ENCODE data around the gene NOP58.
A peak's percentile ranks its signal among the peaks of the same experiment; 100 is the strongest.
"Not testable (repeated sequence)": the region's sequence is repeated elsewhere in the genome, so short reads cannot be mapped to it uniquely, and the experiment has no call there.

NOP58 gene

DNA sequence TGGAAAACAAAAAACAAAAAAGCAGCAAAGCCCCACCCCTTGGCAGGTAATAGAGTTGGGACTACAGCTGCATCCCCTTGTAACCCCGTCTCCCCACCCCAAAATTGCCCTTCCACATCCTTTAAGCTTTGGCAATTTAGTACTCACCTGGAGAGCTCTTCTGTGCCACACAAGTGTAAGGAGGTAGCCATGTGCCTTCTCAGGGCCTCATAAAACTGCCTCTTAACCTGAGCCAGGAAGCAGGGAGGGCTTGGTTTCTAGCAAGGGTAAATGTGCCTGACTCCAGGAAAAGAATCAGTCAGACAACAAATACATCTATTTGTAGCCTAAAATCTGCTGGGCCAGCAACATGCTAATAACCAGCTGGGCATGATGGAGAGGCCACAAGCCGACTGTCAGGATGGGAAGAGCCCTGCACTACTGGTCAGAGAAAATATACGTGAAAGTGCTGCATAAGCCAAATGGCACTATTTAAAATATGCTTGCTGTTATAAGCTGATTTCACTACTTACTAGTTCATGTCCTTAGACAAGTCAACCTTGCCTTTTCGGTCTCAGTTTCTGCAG is 46.3 kb downstream of the NOP58 start:
- no peak for DNase-seq

DNA sequence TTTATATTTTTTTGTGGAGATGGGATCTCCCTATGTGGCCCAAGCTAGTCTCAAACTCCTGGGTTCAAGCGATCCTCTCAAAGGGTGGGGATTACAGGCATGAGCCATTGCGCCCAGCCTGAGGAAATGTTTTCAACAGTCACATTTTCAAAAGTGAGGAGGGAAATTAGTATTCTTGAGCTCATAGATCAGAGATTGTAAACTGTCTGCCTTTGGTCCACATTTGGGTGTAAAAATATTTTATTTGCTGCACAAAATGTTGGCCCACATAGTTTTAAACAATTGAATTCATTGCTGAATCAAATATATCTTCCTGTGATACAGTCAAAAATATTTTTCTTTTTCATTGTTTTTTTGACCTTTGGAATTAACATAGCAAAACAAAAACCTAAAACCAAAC is 48.6 kb downstream of the NOP58 start:
- no peak for DNase-seq

DNA sequence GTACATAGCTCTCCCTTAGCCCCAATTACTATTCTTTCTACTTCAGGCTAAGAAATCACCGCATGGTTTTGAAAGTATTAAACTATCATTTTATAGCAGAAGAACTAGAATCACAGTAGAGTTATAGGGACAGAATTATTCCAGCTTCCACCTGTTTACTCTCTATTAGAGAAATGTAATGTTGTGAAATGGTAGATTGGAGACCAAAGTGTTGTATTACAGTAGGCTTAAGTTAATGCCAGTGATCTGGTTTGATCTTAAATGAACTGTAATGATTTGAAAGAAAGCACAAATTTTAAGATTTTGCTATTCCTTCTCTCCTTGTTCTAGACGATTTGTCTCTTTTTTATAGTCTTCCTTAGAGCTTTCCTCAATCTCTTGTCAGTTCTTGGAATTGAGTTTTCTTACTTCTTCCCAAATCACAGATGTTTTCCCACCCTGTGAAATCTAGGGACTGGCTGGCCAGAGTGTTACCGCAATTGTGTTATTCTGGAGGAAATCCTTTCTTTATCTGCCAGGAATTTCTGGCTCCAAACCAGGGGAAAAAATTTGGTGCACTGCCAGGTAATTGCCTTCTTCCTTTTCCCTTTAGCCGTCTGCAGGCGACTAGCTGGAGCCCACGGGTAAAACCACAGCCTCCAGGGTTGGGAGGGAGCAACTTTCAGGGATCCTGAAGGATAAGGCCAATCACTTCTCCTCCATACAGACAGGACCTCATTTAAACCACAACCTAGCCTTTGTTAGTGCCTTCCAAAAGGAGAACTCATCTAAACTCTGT is 51.7 kb downstream of the NOP58 start:
- peak; percentile 64 for DNase-seq

DNA sequence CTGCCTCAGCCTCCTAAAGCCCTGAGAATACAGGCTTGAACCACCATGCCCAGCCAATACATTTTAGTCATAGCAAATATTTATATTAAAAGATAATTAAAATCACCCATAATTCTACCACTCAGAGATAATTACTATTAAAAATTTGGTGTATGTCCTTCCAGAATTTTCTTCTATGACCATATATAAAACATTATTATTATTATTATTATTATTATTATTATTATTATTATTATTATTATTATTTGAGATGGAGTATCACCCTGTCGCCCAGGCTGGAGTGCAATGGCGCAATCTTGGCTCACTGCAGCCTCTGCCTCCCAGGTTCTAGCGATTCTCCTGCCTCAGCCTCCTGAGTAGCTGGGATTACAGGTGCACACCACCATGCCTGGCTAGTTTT is 54.8 kb downstream of the NOP58 start:
- not testable (repeated sequence) for DNase-seq

DNA sequence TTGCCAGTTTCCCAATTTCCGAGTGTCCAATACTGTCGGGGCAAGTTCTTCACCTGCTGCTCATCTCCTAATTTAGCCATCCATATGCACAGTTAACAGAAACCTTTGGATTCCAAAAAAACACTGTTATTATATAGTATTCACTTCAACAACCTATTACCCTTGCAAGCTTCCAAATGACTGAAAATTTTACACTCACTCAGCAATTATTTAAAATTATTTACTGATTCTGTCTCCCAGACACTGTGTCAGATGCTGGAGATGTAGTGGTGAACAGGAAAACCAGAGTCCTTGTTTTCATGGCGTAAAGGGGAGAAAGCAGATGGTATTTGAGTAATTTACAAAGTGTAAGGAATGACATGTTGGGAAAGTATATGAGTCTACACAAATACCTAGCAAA is 56.9 kb downstream of the NOP58 start:
- DNase-seq = no peak

DNA sequence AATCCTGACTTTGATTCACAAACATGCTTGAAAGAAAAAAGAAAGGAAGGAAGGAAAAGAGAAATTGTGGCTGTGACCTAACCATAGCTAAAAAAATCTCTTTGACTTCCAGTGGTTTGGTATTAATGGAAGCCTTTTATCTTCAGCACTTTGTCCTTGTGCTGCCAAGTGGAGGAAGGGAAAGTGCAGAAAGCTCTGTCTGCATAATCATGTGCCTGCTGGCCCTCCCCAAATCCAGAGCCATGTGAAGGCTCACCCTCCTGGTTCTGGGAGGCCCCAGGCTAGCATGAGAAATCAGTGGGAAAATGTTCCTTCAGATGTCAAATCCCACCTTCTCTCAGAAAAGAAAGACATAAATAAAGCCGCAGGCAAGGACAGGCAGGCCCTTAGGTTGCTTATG is 62.3 kb downstream of the NOP58 start:
- no peak for DNase-seq

DNA sequence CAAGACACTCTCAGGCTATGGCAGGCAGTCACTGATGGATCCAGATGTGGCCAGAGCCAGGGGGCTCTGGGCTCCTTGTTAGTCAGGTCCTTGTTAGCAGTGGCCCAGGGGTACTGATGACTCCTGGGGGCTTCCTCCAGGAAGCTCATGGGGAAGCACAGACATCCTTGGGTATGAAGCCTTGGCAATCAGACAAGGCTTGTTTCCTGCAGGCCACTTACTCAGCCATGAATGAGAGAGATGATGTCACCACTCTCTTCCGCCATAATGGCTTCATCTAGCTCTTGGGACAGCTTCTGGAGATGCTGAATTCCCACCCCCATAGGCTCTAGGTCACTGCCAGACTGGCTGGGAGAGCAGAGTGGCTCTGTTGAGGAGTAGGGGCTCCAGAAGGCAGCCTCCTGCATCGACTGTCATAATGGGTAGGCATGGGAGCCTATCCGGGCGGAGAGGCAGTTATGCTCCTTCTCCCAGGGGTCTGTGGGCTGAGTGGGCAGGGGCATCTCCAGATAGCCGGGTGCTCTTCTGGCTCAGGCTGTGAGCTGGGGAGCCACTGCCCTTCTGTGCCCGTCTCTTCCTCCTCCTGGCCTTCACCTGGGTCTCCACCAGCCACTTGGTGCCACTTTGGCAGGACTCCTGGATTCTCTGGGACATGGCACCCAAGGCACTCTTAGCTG is 70.4 kb downstream of the NOP58 start:
- peak; percentile 26 for DNase-seq

DNA sequence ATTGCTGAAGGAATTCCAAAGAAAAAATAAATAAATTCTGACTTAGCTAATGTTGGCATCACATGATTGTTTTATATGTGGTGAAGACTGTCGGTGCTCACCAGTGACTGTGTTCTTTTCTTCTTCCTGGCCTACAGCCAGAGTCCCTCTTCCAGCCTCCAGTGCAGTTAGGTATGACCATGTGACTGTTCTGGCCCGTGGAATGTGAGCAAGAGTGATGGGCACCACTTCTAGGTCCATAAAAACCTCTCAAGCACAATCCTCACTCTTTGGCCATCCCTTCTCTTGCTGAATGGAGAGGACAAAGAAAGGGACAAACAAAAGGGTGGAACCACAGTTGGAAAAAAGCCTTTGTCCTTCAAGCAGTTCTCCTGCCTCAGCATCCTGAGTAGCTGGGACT is 71.6 kb downstream of the NOP58 start:
- DNase-seq = no peak

DNA sequence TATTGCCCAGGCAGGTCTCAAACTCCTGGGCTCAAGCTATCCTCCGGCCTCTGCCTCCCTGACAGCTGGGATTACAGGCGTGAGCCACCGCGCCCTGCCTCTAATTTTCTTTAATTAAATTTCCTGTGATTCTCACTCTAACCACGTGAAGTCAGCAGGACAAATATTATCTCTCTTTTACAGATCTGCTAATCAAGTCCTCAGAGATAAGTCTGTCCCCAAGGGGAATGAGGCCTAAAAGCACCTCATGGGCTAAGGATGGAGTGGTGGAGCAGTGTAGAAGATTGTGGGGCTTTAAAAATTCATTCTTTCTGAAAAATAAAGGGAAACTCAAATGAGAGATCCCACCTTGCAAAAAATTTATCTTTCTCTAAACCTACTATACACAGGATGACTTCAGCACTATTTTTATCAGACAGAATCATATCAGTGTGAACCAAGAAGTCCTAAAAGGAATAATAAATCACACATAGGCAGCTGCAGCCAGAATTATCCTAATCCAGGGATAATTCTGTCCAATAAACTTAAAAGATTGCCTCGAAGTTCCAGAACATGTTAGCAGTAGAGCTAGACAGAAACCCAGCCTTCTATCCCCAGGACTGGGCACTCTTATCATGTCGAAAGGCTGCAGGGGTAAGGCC is 72.3 kb downstream of the NOP58 start:
- DNase-seq = no peak

DNA sequence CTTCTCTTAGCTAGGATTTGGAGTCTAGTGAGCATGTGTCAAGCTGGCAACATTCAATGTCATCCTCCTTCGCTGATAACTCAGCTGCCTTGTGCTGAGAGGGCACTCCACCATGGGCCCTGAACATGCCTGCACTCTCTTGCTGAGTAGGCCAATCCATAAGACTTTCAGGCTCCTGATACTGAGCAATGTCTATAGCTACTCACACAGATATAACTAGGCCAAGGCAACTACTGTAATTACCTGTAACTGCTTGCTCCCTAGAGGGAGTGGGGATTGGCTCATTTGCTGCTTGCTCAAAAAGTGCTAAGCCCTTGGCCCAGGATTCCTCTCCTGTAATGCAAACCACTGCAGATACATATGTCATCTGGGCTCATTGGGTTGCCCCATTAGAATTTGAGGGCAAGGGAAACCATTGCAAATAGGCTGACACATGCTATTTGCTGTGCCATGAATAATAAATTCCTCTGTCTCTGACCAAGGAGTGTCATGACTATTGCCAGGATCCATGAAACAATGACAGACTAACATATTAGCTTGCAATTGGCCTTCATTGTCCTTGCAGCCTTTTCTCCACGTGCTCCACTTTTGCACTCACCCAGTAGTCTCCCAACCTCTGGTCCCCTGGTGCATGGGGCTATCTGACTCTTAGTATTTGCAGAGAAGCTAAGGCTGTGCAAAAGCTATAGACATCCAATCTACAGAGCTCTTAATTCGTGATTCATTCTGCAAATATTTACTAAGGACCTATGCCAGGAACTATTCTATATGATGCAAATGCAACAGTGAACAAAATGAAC is 73.7 kb downstream of the NOP58 start:
- peak; percentile 48 for DNase-seq

DNA sequence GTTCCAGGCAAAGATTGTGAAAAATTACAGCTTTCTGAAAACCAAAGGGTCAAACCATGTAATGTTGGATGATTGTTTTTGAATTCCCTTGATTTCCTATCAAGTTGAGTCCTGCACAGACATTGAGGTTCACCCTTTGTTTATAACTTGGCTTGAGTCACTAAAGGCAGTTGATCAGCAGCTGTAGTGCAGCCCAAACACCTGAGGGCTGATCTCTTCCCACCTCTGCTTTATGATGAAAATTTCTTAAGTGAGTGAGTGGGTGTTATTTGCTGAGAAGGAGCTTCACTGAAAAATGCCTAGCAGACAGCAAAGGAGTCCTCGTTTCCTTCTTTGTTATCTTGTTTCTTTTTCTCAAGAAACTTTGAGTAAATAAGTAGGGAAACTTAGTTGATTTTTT is 78.6 kb downstream of the NOP58 start:
- DNase-seq = no peak

DNA sequence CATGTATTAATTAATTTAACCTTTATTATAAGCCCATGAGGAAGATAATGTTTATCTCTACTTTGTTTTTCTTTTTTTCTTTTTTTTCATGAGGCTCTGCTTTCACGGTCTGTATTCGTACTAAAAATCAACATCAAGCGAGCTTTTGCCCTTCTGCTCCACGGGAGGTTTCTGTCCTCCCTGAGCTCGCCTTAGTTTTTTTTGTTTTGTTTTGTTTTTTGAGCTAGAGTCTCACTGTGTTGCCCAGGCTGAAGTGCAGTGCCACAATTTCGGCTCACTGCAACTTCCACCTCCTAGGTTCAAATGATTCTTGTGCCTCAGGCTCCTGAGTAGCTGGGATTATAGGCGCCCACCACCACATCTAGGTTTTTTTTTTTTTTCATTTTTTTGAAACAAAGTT is 80.6 kb downstream of the NOP58 start:
- DNase-seq = no peak

All from HCEC 1CT (cell line).